MM.1S (cell line): ENCODE results near the gene BRIP1.

Experiments used
- DNase-seq: peaks from one replicate; pipeline ENCODE4 v3.0.0-alpha.2; 2015
- H2AFZ ChIP-seq: fragments of 300-600 bp; sonication (generic); 2 replicates; pipeline ENCODE4 v1.6.0; 2016; ENCODE audit warnings: antibody characterized with exemption, low read length
- H3F3A ChIP-seq: fragments of 300-600 bp; sonication (generic); 2 replicates; pipeline ENCODE4 v1.6.1; 2016; ENCODE audit warnings: mild to moderate bottlenecking, antibody characterized with exemption, low read length, moderate library complexity, mixed read lengths; ENCODE audit not compliant: insufficient read depth
- H3K27ac ChIP-seq: fragments of 300-600 bp; sonication (generic); 2 replicates; pipeline ENCODE4 v1.5.1; 2016; ENCODE audit warnings: mild to moderate bottlenecking, low read length
- H3K27me3 ChIP-seq: fragments of 300-600 bp; sonication (generic); replicated peaks from 2 replicates; pipeline ENCODE4 v1.6.0; 2016; ENCODE audit warnings: low read length; ENCODE audit not compliant: insufficient read depth
- H3K36me3 ChIP-seq: fragments of 300-600 bp; sonication (generic); replicated peaks from 2 replicates; pipeline ENCODE4 v1.6.1; 2016; ENCODE audit warnings: mild to moderate bottlenecking, low read length, mixed read lengths; ENCODE audit not compliant: insufficient read depth
- H3K4me1 ChIP-seq: fragments of 300-600 bp; sonication (generic); 2 replicates; pipeline ENCODE4 v1.6.1; 2016; ENCODE audit warnings: low read length, mixed read lengths
- H3K4me2 ChIP-seq: fragments of 300-600 bp; sonication (generic); 2 replicates; pipeline ENCODE4 v1.6.0; 2016; ENCODE audit warnings: low read depth, low read length
- H3K4me3 ChIP-seq: fragments of 300-600 bp; sonication (generic); 2 replicates; pipeline ENCODE4 v1.5.1; 2016; ENCODE audit warnings: low read length, mixed read lengths
- H3K79me2 ChIP-seq: fragments of 300-600 bp; sonication (generic); 2 replicates; pipeline ENCODE4 v1.6.1; 2016; ENCODE audit warnings: mixed run types, low read length, mixed read lengths
- H3K9ac ChIP-seq: fragments of 300-600 bp; sonication (generic); 2 replicates; pipeline ENCODE4 v1.6.1; 2016; ENCODE audit warnings: low read length, mixed read lengths
- H3K9me2 ChIP-seq: fragments of 300-600 bp; sonication (generic); replicated peaks from 2 replicates; pipeline ENCODE4 v1.6.1; 2016; ENCODE audit warnings: mild to moderate bottlenecking, low read length, mixed read lengths; ENCODE audit not compliant: insufficient read depth
- H3K9me3 ChIP-seq: fragments of 300-600 bp; sonication (generic); replicated peaks from 2 replicates; pipeline ENCODE4 v1.6.1; 2016; ENCODE audit warnings: mild to moderate bottlenecking, low read length, mixed read lengths; ENCODE audit not compliant: insufficient read depth
- H4K20me1 ChIP-seq: fragments of 300-600 bp; sonication (generic); 2 replicates; pipeline ENCODE4 v1.6.1; 2016; ENCODE audit warnings: mild to moderate bottlenecking, low read length, moderate library complexity, mixed read lengths; ENCODE audit not compliant: insufficient read depth
- EZH2 ChIP-seq: fragments of 300-600 bp; sonication (generic); optimal IDR thresholded peaks from 2 replicates; pipeline ENCODE3; 2017; ENCODE audit warnings: low read depth, mild to moderate bottlenecking, antibody characterized with exemption, low read length, mixed read lengths
- EZH2phosphoT487 ChIP-seq: fragments of 300-600 bp; sonication (generic); IDR thresholded peaks from 2 replicates; pipeline ENCODE4 v1.6.1; 2018; ENCODE audit warnings: antibody characterized with exemption, low read length
- TF ChIP-seq, protein P1 (sequence below): fragments of 300-600 bp; sonication (generic); IDR thresholded peaks from 2 replicates; pipeline ENCODE4 v1.5.1; 2016; ENCODE audit warnings: antibody characterized with exemption, low read length, mixed read lengths

The BRIP1 gene

GRCh38 chr17:61648587-61648986 is 214.7 kb downstream of the BRIP1 start:
- Histone ChIP-seq H3K9me2 (no peaks in the 10 kb centered on the region), H3K9me3 (no peaks in the 10 kb centered on the region), H3K4me2 (no peak overlapping the region), H3K36me3 (no peaks in the 10 kb centered on the region), H3K27ac (no peak overlapping the region), H3K4me3 (no peak overlapping the region), H3K79me2 (no peaks in the 10 kb centered on the region), H3K4me1 (0 out of 2 replicates have a peak, but pooled peaks cover 2% of the 10 kb centered on the region), H4K20me1 (no peaks in the 10 kb centered on the region), H3K9ac (no peak overlapping the region), H3F3A (no peaks in the 10 kb centered on the region; the same call in 1 of the 2 replicates), H2AFZ (no peak overlapping the region), H3K27me3 (no peaks in the 10 kb centered on the region)
- no peak for TF ChIP-seq EZH2phosphoT487
- no peak for TF ChIP-seq EZH2
- TF ChIP-seq, protein P1, sequence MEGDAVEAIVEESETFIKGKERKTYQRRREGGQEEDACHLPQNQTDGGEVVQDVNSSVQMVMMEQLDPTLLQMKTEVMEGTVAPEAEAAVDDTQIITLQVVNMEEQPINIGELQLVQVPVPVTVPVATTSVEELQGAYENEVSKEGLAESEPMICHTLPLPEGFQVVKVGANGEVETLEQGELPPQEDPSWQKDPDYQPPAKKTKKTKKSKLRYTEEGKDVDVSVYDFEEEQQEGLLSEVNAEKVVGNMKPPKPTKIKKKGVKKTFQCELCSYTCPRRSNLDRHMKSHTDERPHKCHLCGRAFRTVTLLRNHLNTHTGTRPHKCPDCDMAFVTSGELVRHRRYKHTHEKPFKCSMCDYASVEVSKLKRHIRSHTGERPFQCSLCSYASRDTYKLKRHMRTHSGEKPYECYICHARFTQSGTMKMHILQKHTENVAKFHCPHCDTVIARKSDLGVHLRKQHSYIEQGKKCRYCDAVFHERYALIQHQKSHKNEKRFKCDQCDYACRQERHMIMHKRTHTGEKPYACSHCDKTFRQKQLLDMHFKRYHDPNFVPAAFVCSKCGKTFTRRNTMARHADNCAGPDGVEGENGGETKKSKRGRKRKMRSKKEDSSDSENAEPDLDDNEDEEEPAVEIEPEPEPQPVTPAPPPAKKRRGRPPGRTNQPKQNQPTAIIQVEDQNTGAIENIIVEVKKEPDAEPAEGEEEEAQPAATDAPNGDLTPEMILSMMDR, result no peak
- DNase-seq, result no peak

- Histone ChIP-seq H3K9ac (no peak overlapping the region), H3K9me2 (no peaks in the 10 kb centered on the region), H3K27me3 (no peaks in the 10 kb centered on the region), H3K4me3 (no peak overlapping the region), H2AFZ (no peak overlapping the region), H3K4me2 (no peak overlapping the region), H3K9me3 (no peaks in the 10 kb centered on the region), H3K4me1 (0 out of 2 replicates have a peak, but pooled peaks cover 2% of the 10 kb centered on the region), H3K36me3 (no peaks in the 10 kb centered on the region), H3K79me2 (no peaks in the 10 kb centered on the region), H3F3A (no peaks in the 10 kb centered on the region; the same call in 1 of the 2 replicates), H4K20me1 (no peaks in the 10 kb centered on the region), H3K27ac (no peak overlapping the region)
- DNase-seq, result no peak
- TF ChIP-seq EZH2phosphoT487, result no peak
Observed at GRCh38 chr17:61647047-61647446, 216.3 kb downstream of the BRIP1 start.

- Histone ChIP-seq H3K4me1 (0 out of 2 replicates have a peak, but pooled peaks cover 2% of the 10 kb centered on the region), H3K9me3 (no peaks in the 10 kb centered on the region), H3K9ac (no peak overlapping the region), H3K36me3 (no peaks in the 10 kb centered on the region), H3K27ac (no peak overlapping the region), H4K20me1 (no peaks in the 10 kb centered on the region), H3K79me2 (no peaks in the 10 kb centered on the region), H3K9me2 (no peaks in the 10 kb centered on the region), H2AFZ (no peak overlapping the region), H3K27me3 (no peaks in the 10 kb centered on the region), H3K4me3 (no peak overlapping the region), H3K4me2 (no peak overlapping the region), H3F3A (no peaks in the 10 kb centered on the region; the same call in 1 of the 2 replicates)
- no peak for DNase-seq
- TF ChIP-seq EZH2phosphoT487 (no peak), EZH2 (no peak)
- TF ChIP-seq, protein P1, result no peak
Observed at GRCh38 chr17:61646482-61646881, 216.8 kb downstream of the BRIP1 start.

- Histone ChIP-seq H3K9ac (no peak overlapping the region), H4K20me1 (no peaks in the 10 kb centered on the region), H3K4me1 (0 out of 2 replicates have a peak, but pooled peaks cover 2% of the 10 kb centered on the region), H3K9me2 (no peaks in the 10 kb centered on the region), H3K36me3 (no peaks in the 10 kb centered on the region), H3K4me2 (no peak overlapping the region), H3K79me2 (no peaks in the 10 kb centered on the region), H3K9me3 (no peaks in the 10 kb centered on the region), H3K27ac (no peak overlapping the region), H2AFZ (no peak overlapping the region), H3F3A (no peaks in the 10 kb centered on the region; the same call in 1 of the 2 replicates), H3K27me3 (no peaks in the 10 kb centered on the region), H3K4me3 (no peak overlapping the region)
- no peak for DNase-seq
- TF ChIP-seq EZH2phosphoT487 (no peak), EZH2 (no peak)
- TF ChIP-seq, protein P1, result no peak
Observed at GRCh38 chr17:61645920-61646319, 217.4 kb downstream of the BRIP1 start.
